ENCODE measurements around the gene CCDC196. TPM values are rescaled to one million over a fixed set of nuclear protein-coding genes. Genes with fewer than 3 reads are reported as not detected.

The CCDC196 gene
- total RNA-seq, 1 donor, result not detected

- H3K4me3 ChIP-seq (ENCODE audit: low read depth, low read length), result no peak overlapping the region
- no peak for TF ChIP-seq CTCF (IDR thresholded peaks at IDR 0.05; ENCODE audit: insufficient read depth, low read length)
- DNase-seq (ENCODE audit: low read depth), result no peak
Measured at GRCh38 chr14:66453469-66453868, 32.7 kb upstream of the CCDC196 start.

- TF ChIP-seq CTCF (IDR thresholded peaks at IDR 0.05; ENCODE audit: insufficient read depth, low read length), result no peak
- H3K4me3 ChIP-seq (ENCODE audit: low read depth, low read length), result no peak overlapping the region
- DNase-seq (ENCODE audit: low read depth), result no peak
Measured at GRCh38 chr14:66459603-66460002, 26.6 kb upstream of the CCDC196 start.

GRCh38 chr14:66464261-66464660 lies 21.9 kb upstream of the CCDC196 start:
- no peak for TF ChIP-seq CTCF (IDR thresholded peaks at IDR 0.05; ENCODE audit: insufficient read depth, low read length)
- H3K4me3 ChIP-seq (ENCODE audit: low read depth, low read length), result no peak overlapping the region
- no peak for DNase-seq (ENCODE audit: low read depth)

GRCh38 chr14:66468778-66469367 lies 17.3 kb upstream of the CCDC196 start:
- H3K4me3 ChIP-seq (ENCODE audit: low read depth, low read length), result no peak overlapping the region
- no peak for DNase-seq (ENCODE audit: low read depth)
- no peak for TF ChIP-seq CTCF (IDR thresholded peaks at IDR 0.05; ENCODE audit: insufficient read depth, low read length)

- no peak for DNase-seq (ENCODE audit: low read depth)
- H3K4me3 ChIP-seq (ENCODE audit: low read depth, low read length), result no peak overlapping the region
Measured at GRCh38 chr14:66471584-66471983, 14.6 kb upstream of the CCDC196 start.

GRCh38 chr14:66472251-66472650 lies 13.9 kb upstream of the CCDC196 start:
- no peak for DNase-seq (ENCODE audit: low read depth)
- H3K4me3 ChIP-seq (ENCODE audit: low read depth, low read length), result no peak overlapping the region
- TF ChIP-seq CTCF (IDR thresholded peaks at IDR 0.05; ENCODE audit: insufficient read depth, low read length), result no peak

More at GRCh38 chr14:66471584-66471983, 14.6 kb upstream of the CCDC196 start:
- TF ChIP-seq CTCF (IDR thresholded peaks at IDR 0.05; ENCODE audit: insufficient read depth, low read length), result no peak

- H3K4me3 ChIP-seq (ENCODE audit: low read depth, low read length), result no peak overlapping the region
- no peak for DNase-seq (ENCODE audit: low read depth)
- no peak for TF ChIP-seq CTCF (IDR thresholded peaks at IDR 0.05; ENCODE audit: insufficient read depth, low read length)
Measured at GRCh38 chr14:66473223-66473622, 12.9 kb upstream of the CCDC196 start.
